Measurements from ENCODE around the gene CNNM1.

DNA sequence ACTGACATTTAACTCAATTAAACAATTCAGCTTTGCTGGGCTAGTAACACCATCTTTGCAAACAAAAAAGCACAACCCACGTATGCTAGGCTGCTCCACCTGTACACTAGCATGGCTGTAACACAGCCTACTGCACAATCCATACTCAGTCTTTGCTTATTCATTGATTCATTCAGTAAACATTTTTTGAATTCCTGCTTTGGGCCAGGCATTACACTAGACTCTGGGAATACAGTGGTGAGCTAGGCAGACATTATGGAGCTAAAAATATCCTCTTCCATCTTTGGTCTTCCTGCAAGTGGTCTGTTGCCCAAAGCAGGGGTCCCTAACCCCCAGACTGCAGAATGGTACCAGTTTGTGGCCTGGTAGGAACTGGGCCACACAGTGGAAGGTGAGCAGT is 9.9 kb downstream of the CNNM1 start:
- TF ChIP-seq POLR2A (IDR thresholded peaks at IDR 0.05): no peak
- TF ChIP-seq, protein P1, sequence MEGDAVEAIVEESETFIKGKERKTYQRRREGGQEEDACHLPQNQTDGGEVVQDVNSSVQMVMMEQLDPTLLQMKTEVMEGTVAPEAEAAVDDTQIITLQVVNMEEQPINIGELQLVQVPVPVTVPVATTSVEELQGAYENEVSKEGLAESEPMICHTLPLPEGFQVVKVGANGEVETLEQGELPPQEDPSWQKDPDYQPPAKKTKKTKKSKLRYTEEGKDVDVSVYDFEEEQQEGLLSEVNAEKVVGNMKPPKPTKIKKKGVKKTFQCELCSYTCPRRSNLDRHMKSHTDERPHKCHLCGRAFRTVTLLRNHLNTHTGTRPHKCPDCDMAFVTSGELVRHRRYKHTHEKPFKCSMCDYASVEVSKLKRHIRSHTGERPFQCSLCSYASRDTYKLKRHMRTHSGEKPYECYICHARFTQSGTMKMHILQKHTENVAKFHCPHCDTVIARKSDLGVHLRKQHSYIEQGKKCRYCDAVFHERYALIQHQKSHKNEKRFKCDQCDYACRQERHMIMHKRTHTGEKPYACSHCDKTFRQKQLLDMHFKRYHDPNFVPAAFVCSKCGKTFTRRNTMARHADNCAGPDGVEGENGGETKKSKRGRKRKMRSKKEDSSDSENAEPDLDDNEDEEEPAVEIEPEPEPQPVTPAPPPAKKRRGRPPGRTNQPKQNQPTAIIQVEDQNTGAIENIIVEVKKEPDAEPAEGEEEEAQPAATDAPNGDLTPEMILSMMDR (IDR thresholded peaks at IDR 0.05): no peak

Data from suprapubic skin (tissue), 3 donors.